H9 (cell line): ENCODE data around the gene SLC35E4. TPM values are rescaled to one million over a fixed set of nuclear protein-coding genes. Genes with fewer than 3 reads are reported as not detected.

Experiments used
- DNase-seq: peaks from one replicate; pipeline ENCODE4 v3.0.0-alpha.2; 2017
- H2AFZ ChIP-seq: one replicate; pipeline ENCODE4 v1.6.1; 2013; ENCODE audit warnings: mild to moderate bottlenecking, low read length, control low read depth, moderate library complexity
- H2AK5ac ChIP-seq: 2 replicates; pipeline ENCODE4 v1.6.1; 2013; ENCODE audit warnings: low read length, control low read depth, mixed read lengths; ENCODE audit not compliant: insufficient read length
- H2BK120ac ChIP-seq: one replicate; pipeline ENCODE4 v1.6.1; 2013; ENCODE audit warnings: low read depth, mild to moderate bottlenecking, low read length, control low read depth, inconsistent platforms; ENCODE audit not compliant: poor library complexity, severe bottlenecking
- H2BK12ac ChIP-seq: 2 replicates; pipeline ENCODE4 v1.6.1; 2013; ENCODE audit warnings: low read length, control low read depth, mixed read lengths, low read depth; ENCODE audit not compliant: insufficient read length
- H2BK15ac ChIP-seq: 2 replicates; pipeline ENCODE4 v1.6.1; 2013; ENCODE audit warnings: low read depth, low read length, control low read depth
- H2BK20ac ChIP-seq: one replicate; pipeline ENCODE4 v1.6.1; 2013; ENCODE audit warnings: low read depth, mild to moderate bottlenecking, low read length, control low read depth, inconsistent platforms; ENCODE audit not compliant: poor library complexity, severe bottlenecking
- H2BK5ac ChIP-seq: 2 replicates; pipeline ENCODE4 v1.6.1; 2013; ENCODE audit warnings: low read length, control low read depth, mixed read lengths; ENCODE audit not compliant: insufficient read length
- H3K14ac ChIP-seq: 2 replicates; pipeline ENCODE4 v1.6.1; 2013; ENCODE audit warnings: low read length, control low read depth; ENCODE audit not compliant: insufficient read depth
- H3K18ac ChIP-seq: 2 replicates; pipeline ENCODE4 v1.6.1; 2013; ENCODE audit warnings: low read depth, mild to moderate bottlenecking, mixed read lengths, low read length, control low read depth; ENCODE audit not compliant: insufficient read length
- H3K23ac ChIP-seq: 2 replicates; pipeline ENCODE4 v1.6.1; 2013; ENCODE audit warnings: low read length, control low read depth, mixed read lengths, low read depth; ENCODE audit not compliant: insufficient read length
- H3K23me2 ChIP-seq: 2 replicates; pipeline ENCODE4 v1.6.1; 2013; ENCODE audit warnings: low read depth, mild to moderate bottlenecking, mixed read lengths, low read length, control low read depth; ENCODE audit not compliant: insufficient read length, poor library complexity, severe bottlenecking
- H3K27ac ChIP-seq: 2 replicates; pipeline ENCODE4 v1.5.1; 2013; ENCODE audit warnings: low read length, control low read depth, mixed read lengths, low read depth; ENCODE audit not compliant: insufficient read length
- H3K27me3 ChIP-seq: 2 replicates; pipeline ENCODE4 v1.6.1; 2013; ENCODE audit warnings: low read length, control low read depth, inconsistent platforms; ENCODE audit not compliant: insufficient read depth
- H3K4ac ChIP-seq: 2 replicates; pipeline ENCODE4 v1.6.1; 2013; ENCODE audit warnings: low read depth, mild to moderate bottlenecking, control low read depth, inconsistent platforms, low read length, moderate library complexity
- H3K4me1 ChIP-seq: 2 replicates; pipeline ENCODE4 v1.6.1; 2013; ENCODE audit warnings: low read length, control low read depth, inconsistent platforms; ENCODE audit not compliant: insufficient read depth
- H3K4me2 ChIP-seq: 2 replicates; pipeline ENCODE4 v1.6.1; 2013; ENCODE audit warnings: low read length, control low read depth, mixed read lengths; ENCODE audit not compliant: insufficient read length, insufficient read depth
- H3K56ac ChIP-seq: 2 replicates; pipeline ENCODE4 v1.6.1; 2013; ENCODE audit warnings: low read depth, mild to moderate bottlenecking, mixed read lengths, low read length, control low read depth; ENCODE audit not compliant: insufficient read length
- H3K79me1 ChIP-seq: 2 replicates; pipeline ENCODE4 v1.6.1; 2013; ENCODE audit warnings: low read depth, mild to moderate bottlenecking, moderate library complexity, low read length, control low read depth, inconsistent platforms; ENCODE audit not compliant: insufficient read depth, poor library complexity, severe bottlenecking
- H3K79me2 ChIP-seq: 2 replicates; pipeline ENCODE4 v1.6.1; 2013; ENCODE audit warnings: low read length, control low read depth, inconsistent platforms; ENCODE audit not compliant: insufficient read depth
- H3K9ac ChIP-seq: 2 replicates; pipeline ENCODE4 v1.6.1; 2013; ENCODE audit warnings: low read length, control low read depth, mixed read lengths; ENCODE audit not compliant: insufficient read length; ENCODE audit errors: extremely low read depth
- H3K9me3 ChIP-seq: one replicate; pipeline ENCODE4 v1.6.1; 2013; ENCODE audit warnings: low read depth, low read length, inconsistent platforms; ENCODE audit not compliant: control insufficient read depth
- H3T11ph ChIP-seq: one replicate; pipeline ENCODE4 v1.6.1; 2013; ENCODE audit warnings: mild to moderate bottlenecking, low read length, control low read depth, inconsistent platforms
- H4K20me1 ChIP-seq: one replicate; pipeline ENCODE4 v1.6.1; 2013; ENCODE audit not compliant: control insufficient read depth, insufficient read length, insufficient read depth
- H4K5ac ChIP-seq: 2 replicates; pipeline ENCODE4 v1.6.1; 2013; ENCODE audit warnings: low read depth, mild to moderate bottlenecking, mixed read lengths, low read length, control low read depth; ENCODE audit not compliant: insufficient read length
- H4K8ac ChIP-seq: replicated peaks from 2 replicates; pipeline ENCODE4 v1.6.1; 2013; ENCODE audit warnings: low read length, control low read depth, mixed read lengths, low read depth; ENCODE audit not compliant: insufficient read length
- H4K91ac ChIP-seq: 2 replicates; pipeline ENCODE4 v1.6.1; 2013; ENCODE audit warnings: low read depth, mild to moderate bottlenecking, moderate library complexity, mixed read lengths, low read length, control low read depth; ENCODE audit not compliant: insufficient read length
- H3K27ac Mint-ChIP-seq, 3 experiments: 2 replicates in 2 of 3; 3 replicates in 1 of 3; pipeline ENCODE4 v1.8.0; 2020 to 2021; ENCODE audit warnings: mixed read lengths in 3 of 3, mild to moderate bottlenecking in 1 of 3, moderate library complexity in 1 of 3
- H3K27me3 Mint-ChIP-seq: 2 replicates; pipeline ENCODE4 v1.8.0; 2021; ENCODE audit warnings: low read depth, mild to moderate bottlenecking, moderate library complexity, mixed read lengths
- H3K36me3 Mint-ChIP-seq, 3 experiments: 2 replicates in 2 of 3; 3 replicates in 1 of 3; pipeline ENCODE4 v1.8.0; 2020 to 2021; ENCODE audit warnings: low read depth in 3 of 3, mixed read lengths in 3 of 3; ENCODE audit not compliant: insufficient read depth in 1 of 3
- H3K4me1 Mint-ChIP-seq, 2 experiments: 2 replicates each; pipeline ENCODE4 v1.8.0; 2020; ENCODE audit warnings: mixed read lengths in 2 of 2
- H3K4me3 Mint-ChIP-seq, 2 experiments: 2 replicates in 1 of 2; 3 replicates in 1 of 2; pipeline ENCODE4 v1.8.0; 2020 to 2021; ENCODE audit warnings: mild to moderate bottlenecking in 2 of 2, mixed read lengths in 2 of 2, moderate library complexity in 1 of 2
- H3K9me3 Mint-ChIP-seq, 2 experiments: 2 replicates in 1 of 2; 3 replicates in 1 of 2; pipeline ENCODE4 v1.8.0; 2020; ENCODE audit warnings: mild to moderate bottlenecking in 2 of 2, mixed read lengths in 2 of 2, moderate library complexity in 1 of 2
- CTCF ChIP-seq: fragments of 200-600 bp; sonication (generic); conservative IDR thresholded peaks from 3 replicates; pipeline ENCODE4 v1.8.0; 2021; ENCODE audit warnings: antibody characterized with exemption, mild to moderate bottlenecking
- WGBS: extraction: QIAGEN DNeasy Blood & Tissue Kit; methylation state at CpG from one replicate; pipeline ENCODE4 v1.1.7; 2013; ENCODE audit warnings: missing lambda C conversion rate, low lambda C conversion rate, mixed read lengths; ENCODE audit not compliant: insufficient read length; ENCODE audit errors: extremely low coverage; 5-methylcytosine and 5-hydroxymethylcytosine counted together
- total RNA-seq: library from RNA; stranded (reverse); gene quantifications from 2 replicates; pipeline ENCODE4 v1.2.1, GENCODE V29; 2021

Gene SLC35E4
- total RNA-seq, 1 experiment from 2014 or later, result 3.7 TPM

GRCh38 chr22:30695351-30695851, 59.8 kb downstream of the SLC35E4 start:
- Mint-ChIP-seq H3K27me3 (peaks cover 30% of the 10 kb centered on the region), H3K36me3 (no peaks in the 10 kb centered on the region; a peak in 1 of 7 replicates), H3K27ac (no peak overlapping the region), H3K4me1 (peaks cover 14% of the 10 kb centered on the region in 2 experiments), H3K4me3 (peak overlapping the region; percentile 64 to 82), H3K9me3 (no peaks in the 10 kb centered on the region)
- no peak overlapping the region for H3K27ac ChIP-seq
- H2AFZ ChIP-seq, result no peak overlapping the region
- H3T11ph ChIP-seq, result no peak overlapping the region
- no peak overlapping the region for H4K5ac ChIP-seq
- no peak overlapping the region for H3K9ac ChIP-seq
- H2BK120ac ChIP-seq, result no peak overlapping the region
- peaks cover 9% of the 10 kb centered on the region; the same call in 1 of the 2 replicates for H3K27me3 ChIP-seq
- H3K4ac ChIP-seq, result no peak overlapping the region
- H3K23me2 ChIP-seq, result peaks cover 6% of the 10 kb centered on the region
- peak overlapping the region; percentile 37 for H3K4me2 ChIP-seq
- H3K56ac ChIP-seq, result no peak overlapping the region
- no peak for TF ChIP-seq CTCF
- no peaks in the 10 kb centered on the region for H3K79me2 ChIP-seq
- H3K4me1 ChIP-seq, result no peaks in the 10 kb centered on the region; the same call in 1 of the 2 replicates
- H2BK5ac ChIP-seq, result no peak overlapping the region
- no peaks in the 10 kb centered on the region for H3K9me3 ChIP-seq
- no peak overlapping the region for H2BK15ac ChIP-seq
- H3K14ac ChIP-seq, result no peak overlapping the region
- H3K79me1 ChIP-seq, result no peaks in the 10 kb centered on the region
- no peak overlapping the region for H3K18ac ChIP-seq
- H4K8ac ChIP-seq, result no peak overlapping the region
- H2BK20ac ChIP-seq, result no peak overlapping the region
- H4K20me1 ChIP-seq, result no peaks in the 10 kb centered on the region
- no peak overlapping the region for H2AK5ac ChIP-seq
- no peak overlapping the region for H3K23ac ChIP-seq
- H4K91ac ChIP-seq, result no peak overlapping the region
- peak; percentile 35 for DNase-seq
- no peak overlapping the region for H2BK12ac ChIP-seq
- no CpG with 5 or more reads among the region's 15 CpGs for WGBS
